Smooth muscle cell (in vitro differentiated cells): Measurements from ENCODE around the gene NAA10. TPM values are rescaled to one million over a fixed set of nuclear protein-coding genes. Genes with fewer than 3 reads are reported as not detected.

ENCODE experiments used
- DNase-seq: peaks from one replicate; lab custom pipeline; 2025; ENCODE audit not compliant: unreplicated experiment; lab: John Stamatoyannopoulos, UW
- H2AFZ ChIP-seq: fragments of 200-600 bp; sonication (generic); 2 replicates; pipeline ENCODE4 v1.6.0; 2016; ENCODE audit warnings: antibody characterized with exemption, low read depth, mild to moderate bottlenecking
- H3F3A ChIP-seq: fragments of 200-600 bp; sonication (generic); 2 replicates; pipeline ENCODE4 v1.6.0; 2017; ENCODE audit warnings: antibody characterized with exemption, low read depth
- H3K27ac ChIP-seq: fragments of 200-600 bp; sonication (generic); 2 replicates; pipeline ENCODE4 v1.5.1; 2016; ENCODE audit warnings: low read depth, mild to moderate bottlenecking
- H3K27me3 ChIP-seq: fragments of 200-600 bp; sonication (generic); 2 replicates; pipeline ENCODE4 v1.6.1; 2016; ENCODE audit warnings: low read depth, mild to moderate bottlenecking
- H3K36me3 ChIP-seq: fragments of 200-600 bp; sonication (generic); 2 replicates; pipeline ENCODE4 v1.5.1; 2016; ENCODE audit warnings: low read depth
- H3K4me1 ChIP-seq: fragments of 200-600 bp; sonication (generic); 2 replicates; pipeline ENCODE4 v1.5.1; 2016; ENCODE audit warnings: low read depth
- H3K4me2 ChIP-seq: fragments of 200-600 bp; sonication (generic); 2 replicates; pipeline ENCODE4 v1.6.0; 2016; ENCODE audit warnings: mild to moderate bottlenecking
- H3K4me3 ChIP-seq: fragments of 200-600 bp; sonication (generic); 2 replicates; pipeline ENCODE4 v1.5.1; 2016; ENCODE audit warnings: mild to moderate bottlenecking
- H3K79me2 ChIP-seq: fragments of 200-600 bp; sonication (generic); 2 replicates; pipeline ENCODE4 v1.6.0; 2016; ENCODE audit warnings: low read depth, mild to moderate bottlenecking
- H3K9ac ChIP-seq: fragments of 200-600 bp; sonication (generic); 2 replicates; pipeline ENCODE4 v1.6.0; 2016; ENCODE audit warnings: low read depth
- H3K9me3 ChIP-seq: fragments of 200-600 bp; sonication (generic); replicated peaks from 2 replicates; pipeline ENCODE4 v1.5.1; 2016; ENCODE audit warnings: low read depth
- H4K20me1 ChIP-seq: fragments of 200-600 bp; sonication (generic); 2 replicates; pipeline ENCODE4 v1.6.0; 2016; ENCODE audit warnings: low read depth
- CTCF ChIP-seq: fragments of 200-600 bp; sonication (generic); IDR thresholded peaks from 2 replicates; pipeline ENCODE4 v1.5.1; 2017; ENCODE audit warnings: borderline replicate concordance, mild to moderate bottlenecking, antibody characterized with exemption; ENCODE audit not compliant: insufficient read depth, poor library complexity, severe bottlenecking
- WGBS: methylation state at CpG from one replicate; pipeline ENCODE4 v1.1.7; 2016; ENCODE audit warnings: low lambda C conversion rate; 5-methylcytosine and 5-hydroxymethylcytosine counted together
- polyA plus RNA-seq: library from polyadenylated mRNA; unstranded; fragments of >200 nt; fragmentation: Nextera tagmentation; extraction: Ambion mirVana; gene quantifications from 2 replicates; pipeline ENCODE4 v1.2.1, GENCODE V29; 2016
- total RNA-seq: library from RNA; depleted of rRNA; stranded (reverse); fragments of >200 nt; gene quantifications from 2 replicates; pipeline ENCODE4 v1.2.3, GENCODE V29; 2014

The NAA10 gene
- total and polyA plus RNA-seq, 2 experiments from 2014 or later, result 81.2 to 124 TPM

DNA sequence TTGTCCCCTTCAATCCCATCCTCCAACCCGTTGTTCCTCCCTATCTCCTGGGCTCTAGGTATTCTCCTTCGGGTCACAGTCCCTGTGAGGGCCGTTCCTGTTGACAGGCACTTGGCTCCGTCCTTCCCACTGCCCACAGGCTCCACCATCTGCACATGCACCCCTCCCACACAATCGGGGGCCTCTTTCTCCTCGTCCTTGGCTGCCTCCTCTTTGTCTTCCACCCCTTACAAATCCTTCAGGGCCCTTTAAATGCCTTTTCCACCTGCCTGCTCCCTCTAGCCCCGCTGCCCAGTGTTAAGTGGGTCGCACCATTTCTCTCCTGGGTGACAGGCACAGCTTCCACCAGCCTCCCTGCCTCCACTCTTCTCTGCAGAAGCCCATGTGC, 33.1 kb downstream of the NAA10 start:
- TF ChIP-seq CTCF, result no peak
- Histone ChIP-seq H4K20me1 (no peaks in the 10 kb centered on the region), H3K9me3 (no peaks in the 10 kb centered on the region), H3F3A (no peaks in the 10 kb centered on the region), H3K27ac (no peak overlapping the region), H2AFZ (no peak overlapping the region), H3K4me2 (no peak overlapping the region), H3K36me3 (no peaks in the 10 kb centered on the region), H3K4me1 (no peaks in the 10 kb centered on the region), H3K4me3 (no peak overlapping the region), H3K9ac (no peak overlapping the region), H3K79me2 (no peaks in the 10 kb centered on the region), H3K27me3 (no peaks in the 10 kb centered on the region)
- DNase-seq, result no peak
- 70% methylated on average over 8 of the region's 8 CpGs for WGBS

GRCh38 chrX:153900831-153901752, 33.7 kb downstream of the NAA10 start:
- DNase-seq, result no peak
- WGBS, result 60% methylated on average over 18 of the region's 26 CpGs
- H3K4me1 ChIP-seq, result no peaks in the 10 kb centered on the region
- no peak overlapping the region for H3K4me3 ChIP-seq
- no peaks in the 10 kb centered on the region for H3K36me3 ChIP-seq
- H3K79me2 ChIP-seq, result no peaks in the 10 kb centered on the region
- peak overlapping the region; percentile 42 for H3K27ac ChIP-seq
- peak overlapping the region; percentile 44 for H3K4me2 ChIP-seq
- no peak overlapping the region for H2AFZ ChIP-seq
- no peak overlapping the region for H3K9ac ChIP-seq
- no peak for TF ChIP-seq CTCF
- no peaks in the 10 kb centered on the region for H3K27me3 ChIP-seq
- no peaks in the 10 kb centered on the region for H3F3A ChIP-seq
- H3K9me3 ChIP-seq, result no peaks in the 10 kb centered on the region
- H4K20me1 ChIP-seq, result no peaks in the 10 kb centered on the region

- no peaks in the 10 kb centered on the region for H3K27me3 ChIP-seq
- H3F3A ChIP-seq, result no peaks in the 10 kb centered on the region
- no peak overlapping the region for H3K9ac ChIP-seq
- no peak for TF ChIP-seq CTCF
- no peak overlapping the region for H3K4me3 ChIP-seq
- H3K4me2 ChIP-seq, result no peak overlapping the region
- no peaks in the 10 kb centered on the region for H3K79me2 ChIP-seq
- H2AFZ ChIP-seq, result no peak overlapping the region
- no peaks in the 10 kb centered on the region for H3K9me3 ChIP-seq
- no peaks in the 10 kb centered on the region for H4K20me1 ChIP-seq
- H3K27ac ChIP-seq, result no peak overlapping the region
- no peaks in the 10 kb centered on the region for H3K36me3 ChIP-seq
- H3K4me1 ChIP-seq, result no peaks in the 10 kb centered on the region
- no peak for DNase-seq
Observed at GRCh38 chrX:153897899-153898298, 36.9 kb downstream of the NAA10 start.

DNA sequence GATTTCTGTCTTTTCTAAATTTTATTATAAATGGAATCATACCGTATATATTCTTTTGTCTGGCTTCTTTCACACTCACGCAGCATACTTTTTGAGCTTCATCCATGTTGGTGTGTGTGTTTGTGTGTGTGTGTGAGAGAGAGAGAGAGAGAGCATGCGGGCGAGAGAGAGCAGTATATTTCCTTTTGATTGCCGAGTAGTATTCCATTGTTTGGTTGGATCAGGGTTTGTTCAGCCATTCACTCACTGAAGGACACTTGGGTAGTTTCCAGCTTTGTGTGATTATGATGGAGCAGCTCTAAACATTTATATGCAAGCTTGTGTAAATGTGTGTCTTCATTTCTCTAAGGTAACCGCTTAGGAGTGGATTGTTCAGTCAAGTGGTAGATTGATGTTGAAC, 45.7 kb downstream of the NAA10 start:
- no peak overlapping the region for H2AFZ ChIP-seq
- no peaks in the 10 kb centered on the region for H3K79me2 ChIP-seq
- no peaks in the 10 kb centered on the region for H3K9me3 ChIP-seq
- no peaks in the 10 kb centered on the region for H4K20me1 ChIP-seq
- H3K27me3 ChIP-seq, result no peaks in the 10 kb centered on the region
- 90% methylated on average over 6 of the region's 6 CpGs for WGBS
- no peak overlapping the region for H3K4me2 ChIP-seq
- H3K4me1 ChIP-seq, result peaks cover 7% of the 10 kb centered on the region
- TF ChIP-seq CTCF, result no peak
- no peak overlapping the region for H3K27ac ChIP-seq
- no peak for DNase-seq
- no peaks in the 10 kb centered on the region for H3F3A ChIP-seq
- H3K4me3 ChIP-seq, result no peak overlapping the region
- H3K36me3 ChIP-seq, result no peaks in the 10 kb centered on the region
- H3K9ac ChIP-seq, result no peak overlapping the region
